Activated CD8-positive, alpha-beta memory T cell treated with anti-CD3 and anti-CD28 coated beads for 4 hours (primary cell): ENCODE results near the gene CRELD2.

ENCODE experiments used
- DNase-seq, 2 donors: peaks; one replicate each; pipeline ENCODE4 v3.0.0-alpha.2; 2020; ENCODE audit warnings: low read depth in 2 of 2

The CRELD2 gene

DNA sequence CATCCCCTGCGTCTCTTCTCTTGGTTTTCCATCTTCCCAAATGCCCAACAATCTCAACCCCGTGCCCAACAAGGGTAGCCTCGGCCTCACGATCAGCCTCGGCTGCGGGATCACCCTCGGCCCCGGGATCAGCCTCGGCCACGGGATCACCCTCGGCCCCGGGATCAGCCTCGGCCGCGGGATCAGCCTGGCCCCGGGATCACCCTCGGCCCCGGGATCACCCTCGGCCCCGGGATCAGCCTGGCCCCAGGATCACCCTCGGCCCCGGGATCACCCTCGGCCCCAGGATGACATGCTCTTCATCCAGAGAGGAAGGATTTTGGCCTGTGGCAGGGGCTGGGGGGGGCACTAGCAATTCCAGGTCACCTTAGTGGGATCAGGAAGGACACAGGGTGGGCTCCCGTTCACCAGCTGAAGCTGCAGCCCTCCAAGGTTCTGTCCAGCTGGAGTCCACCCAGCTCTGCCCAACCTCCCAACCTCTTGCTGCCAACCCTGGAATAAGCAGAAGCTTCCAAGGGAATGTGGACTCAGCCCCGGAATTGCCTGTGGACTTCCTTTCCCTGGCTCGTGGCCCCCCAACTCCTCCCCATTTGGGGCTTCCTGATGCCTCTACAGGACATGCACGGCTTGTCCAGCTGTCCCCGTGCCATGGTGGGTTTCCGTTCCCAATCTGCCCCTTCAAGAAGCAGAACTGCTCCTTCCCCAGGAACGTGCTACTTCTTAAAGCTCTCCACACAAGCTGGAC, 6.4 kb upstream of the CRELD2 start:
- no peak for DNase-seq

DNA sequence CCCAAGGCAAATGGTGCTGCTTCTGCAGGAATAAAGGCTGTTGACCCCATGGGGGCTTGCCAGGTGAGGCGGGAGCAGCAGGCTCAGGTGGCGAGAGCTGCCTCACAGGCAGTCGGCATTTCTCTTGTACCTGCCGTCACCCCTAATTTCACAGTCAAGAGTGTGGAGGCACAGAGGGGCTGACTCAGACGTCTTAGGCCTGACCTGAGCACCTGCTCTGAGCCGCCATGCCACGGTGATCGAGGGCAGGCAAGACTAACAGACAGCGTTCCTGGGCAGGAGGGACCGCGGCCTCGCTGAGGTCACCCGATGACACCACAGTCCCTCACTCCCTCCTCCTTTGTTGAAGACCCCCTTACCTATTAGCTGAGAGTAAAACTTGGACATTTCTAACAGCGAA, 5.4 kb upstream of the CRELD2 start:
- DNase-seq: no peak

DNA sequence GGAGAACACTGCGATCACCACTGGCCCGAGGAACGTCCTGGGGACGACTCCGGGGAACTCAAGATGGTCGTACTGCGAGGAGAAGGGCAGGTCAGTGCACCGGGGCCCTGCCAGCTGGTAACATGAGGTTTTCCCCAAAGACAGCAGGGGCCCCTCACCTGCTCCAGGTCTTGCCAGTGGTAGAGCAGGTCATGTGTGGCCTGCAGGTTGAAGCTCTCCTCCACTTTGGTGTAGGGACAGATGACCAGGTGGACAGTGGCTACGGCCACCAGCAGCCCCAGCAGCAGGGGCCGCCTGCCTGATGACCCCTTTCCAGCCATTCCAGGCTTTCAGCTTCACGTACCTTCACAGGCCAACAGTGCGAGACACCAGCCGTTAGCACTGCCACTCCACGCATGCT, 5.0 kb upstream of the CRELD2 start:
- no peak for DNase-seq

DNA sequence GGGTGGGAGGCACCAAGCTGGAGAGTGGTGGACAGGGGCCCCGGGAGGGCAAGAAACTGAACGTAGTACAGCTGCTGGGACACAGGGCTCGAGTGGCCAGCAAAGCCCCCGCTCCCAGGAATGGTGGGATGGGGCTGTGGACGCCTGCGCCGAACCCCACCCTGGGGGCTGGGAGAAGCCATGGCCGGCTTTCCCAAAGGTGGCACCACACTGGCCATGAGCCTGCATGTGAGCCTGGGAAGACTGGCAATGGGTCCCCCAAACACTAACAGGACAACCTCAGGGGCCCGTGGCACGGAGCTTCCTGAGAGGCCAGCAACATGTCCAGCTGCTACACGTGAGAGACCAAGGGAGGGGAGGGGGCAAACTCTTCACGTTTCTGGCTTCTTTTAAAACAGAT, 4.2 kb upstream of the CRELD2 start:
- DNase-seq: no peak

DNA sequence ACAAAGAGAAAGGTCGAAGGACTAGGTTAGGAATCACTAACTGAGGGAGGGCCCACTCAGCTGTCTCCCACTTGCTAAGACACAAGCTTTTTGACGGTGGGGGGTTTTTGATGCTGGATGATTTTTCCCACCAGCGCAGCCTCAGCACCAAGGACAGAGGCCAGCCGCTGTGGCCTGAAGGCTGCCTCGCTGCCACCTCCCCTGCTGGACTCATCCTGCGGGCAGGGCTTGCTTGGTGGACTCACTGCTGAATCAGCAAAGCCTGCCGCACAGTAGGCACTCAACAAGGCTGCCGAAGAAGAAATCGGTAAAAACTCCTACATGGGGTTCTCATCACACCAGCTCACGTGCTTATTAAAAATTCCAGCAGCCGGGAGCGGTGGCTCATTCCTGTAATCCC, 2.8 kb upstream of the CRELD2 start:
- DNase-seq: no peak

DNA sequence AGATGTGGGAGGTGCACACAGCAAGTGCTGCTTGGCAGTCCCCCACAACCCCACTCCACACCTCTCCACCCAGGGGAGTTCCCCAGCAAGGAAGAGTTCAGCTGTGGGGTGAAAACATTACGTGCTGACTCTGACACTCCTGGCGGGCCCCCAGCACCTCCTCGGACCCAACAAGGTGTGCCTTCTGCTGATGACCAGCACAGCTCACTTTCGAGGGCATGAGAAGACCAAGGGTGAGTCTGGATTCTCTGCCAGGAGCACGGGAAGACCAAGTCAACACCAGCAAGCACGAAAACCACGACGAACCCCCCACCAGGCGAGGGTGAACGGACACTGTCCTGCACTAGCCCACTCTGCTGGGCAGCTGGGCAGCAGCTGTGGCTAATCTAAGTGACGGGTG, 1.6 kb upstream of the CRELD2 start:
- DNase-seq: no peak

DNA sequence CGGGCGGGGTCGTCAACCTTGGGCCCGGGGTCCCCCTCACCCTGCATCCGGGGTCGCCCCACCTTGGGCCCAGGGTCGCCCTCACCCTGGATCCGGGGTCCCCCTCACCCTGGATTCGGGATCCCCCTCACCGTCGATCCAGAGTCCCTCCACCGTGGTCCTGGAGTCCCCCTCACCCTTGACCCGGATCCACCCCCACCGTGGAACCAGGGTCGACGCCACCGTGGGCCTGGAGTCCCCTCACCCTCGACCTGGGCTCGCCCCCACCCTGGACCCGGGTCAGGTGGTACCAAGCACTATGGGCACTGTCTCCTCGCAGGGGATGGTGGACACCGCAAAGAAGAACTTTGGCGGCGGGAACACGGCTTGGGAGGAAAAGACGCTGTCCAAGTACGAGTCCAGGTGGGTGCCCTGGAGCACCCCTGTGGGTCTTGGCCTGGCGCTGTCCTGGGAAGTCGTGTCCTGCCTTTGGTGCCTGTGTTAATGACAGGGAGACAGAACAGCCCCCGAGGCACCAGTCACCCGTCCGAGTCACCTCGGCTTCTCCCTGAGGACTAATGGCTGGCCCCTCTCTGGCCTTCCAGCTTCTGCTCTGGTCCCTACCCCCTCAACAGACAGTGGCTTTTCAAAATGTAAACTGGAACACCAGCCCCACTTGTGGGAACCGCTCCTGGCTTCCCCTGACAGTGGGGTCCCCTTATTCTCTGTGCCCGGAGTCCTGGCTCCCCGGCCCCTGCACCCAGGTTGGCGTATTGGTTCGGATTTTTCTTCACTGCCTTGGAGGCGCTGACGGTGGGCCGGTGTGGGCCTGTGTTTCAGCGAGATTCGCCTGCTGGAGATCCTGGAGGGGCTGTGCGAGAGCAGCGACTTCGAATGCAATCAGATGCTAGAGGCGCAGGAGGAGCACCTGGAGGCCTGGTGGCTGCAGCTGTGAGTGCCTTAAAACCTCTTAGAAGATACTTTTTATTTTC, 762 bp downstream of the CRELD2 start:
- DNase-seq: no peak

DNA sequence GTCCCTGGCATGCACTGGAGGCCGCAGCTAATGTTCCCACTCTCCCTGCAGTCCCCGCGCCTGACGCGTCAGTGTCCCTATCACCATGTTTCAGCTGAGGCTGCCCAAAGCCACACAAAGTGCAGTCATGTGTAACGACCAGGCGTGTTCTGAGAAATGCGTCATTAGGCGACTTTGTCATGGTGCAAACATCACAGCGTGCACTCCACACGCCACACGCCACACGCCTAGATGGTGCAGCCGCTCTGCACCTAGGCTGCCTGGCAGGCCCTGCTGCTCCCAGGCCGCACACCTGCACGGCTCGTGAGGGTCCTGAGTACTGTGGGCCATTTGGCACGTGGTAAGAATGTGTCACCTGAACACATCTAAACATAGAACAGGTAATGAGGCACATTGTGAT, 2.4 kb downstream of the CRELD2 start:
- no peak for DNase-seq

DNA sequence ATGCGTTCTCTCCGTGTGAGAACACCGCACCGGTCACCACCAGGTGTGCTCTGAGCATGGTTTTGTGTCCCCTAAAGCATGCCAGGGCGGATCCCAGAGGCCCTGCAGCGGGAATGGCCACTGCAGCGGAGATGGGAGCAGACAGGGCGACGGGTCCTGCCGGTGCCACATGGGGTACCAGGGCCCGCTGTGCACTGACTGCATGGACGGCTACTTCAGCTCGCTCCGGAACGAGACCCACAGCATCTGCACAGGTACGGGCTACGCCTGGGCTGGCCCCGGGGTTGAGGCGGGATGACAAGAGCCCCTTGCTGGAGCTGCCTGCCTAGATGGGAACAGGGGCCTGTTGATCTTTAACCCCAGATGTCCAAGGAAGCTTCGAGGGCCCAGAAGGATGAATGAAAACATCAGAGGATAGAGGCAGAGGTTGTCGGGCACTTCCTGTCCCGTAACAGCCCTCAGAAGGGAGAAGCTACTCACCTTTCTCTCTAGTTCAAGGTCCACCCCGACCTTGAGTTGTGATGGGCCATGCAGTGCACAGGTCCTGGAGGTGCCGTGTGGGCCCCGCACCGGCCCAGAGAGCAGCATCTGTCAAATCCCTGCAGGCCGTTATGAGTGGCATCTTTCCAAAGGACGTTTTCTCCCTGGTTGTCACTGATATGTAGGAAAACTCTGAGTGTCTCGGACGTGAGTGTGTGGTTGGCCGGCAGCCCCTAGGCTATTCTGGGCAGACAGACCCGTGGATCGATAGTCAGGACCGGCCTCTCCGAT, 3.3 kb downstream of the CRELD2 start:
- DNase-seq: no peak

DNA sequence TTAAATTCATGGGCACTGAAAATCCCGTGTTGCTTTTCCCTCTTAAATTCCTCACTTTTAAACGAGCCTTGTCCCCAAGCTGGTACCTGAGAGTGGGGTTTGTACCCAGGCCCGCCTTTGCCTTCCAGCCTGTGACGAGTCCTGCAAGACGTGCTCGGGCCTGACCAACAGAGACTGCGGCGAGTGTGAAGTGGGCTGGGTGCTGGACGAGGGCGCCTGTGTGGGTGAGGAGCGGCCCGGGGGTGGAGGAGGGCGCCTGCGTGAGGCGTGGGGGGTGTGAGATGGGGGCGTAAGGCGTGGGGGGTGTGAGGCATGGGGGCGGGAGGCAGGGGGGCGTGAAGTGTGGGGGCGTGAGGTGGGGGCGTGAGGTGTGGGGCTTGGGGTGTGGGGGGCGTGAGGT, 4.0 kb downstream of the CRELD2 start:
- DNase-seq: no peak

DNA sequence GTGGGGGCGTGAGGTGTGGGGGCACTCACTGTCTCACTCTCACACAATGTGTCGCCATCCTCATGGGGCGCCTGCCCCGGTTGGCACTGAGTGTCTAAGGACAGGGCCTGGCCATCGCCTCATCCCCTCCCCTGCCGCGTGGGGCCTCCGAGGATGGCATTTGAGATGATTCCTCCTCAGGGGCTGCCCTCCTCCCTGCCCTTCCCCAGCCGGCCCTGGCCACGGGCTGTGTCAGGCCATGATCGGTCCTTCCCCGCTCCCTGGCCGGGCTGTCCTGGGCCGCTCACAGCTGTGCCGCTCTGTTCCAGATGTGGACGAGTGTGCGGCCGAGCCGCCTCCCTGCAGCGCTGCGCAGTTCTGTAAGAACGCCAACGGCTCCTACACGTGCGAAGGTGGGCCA, 4.5 kb downstream of the CRELD2 start:
- no peak for DNase-seq

DNA sequence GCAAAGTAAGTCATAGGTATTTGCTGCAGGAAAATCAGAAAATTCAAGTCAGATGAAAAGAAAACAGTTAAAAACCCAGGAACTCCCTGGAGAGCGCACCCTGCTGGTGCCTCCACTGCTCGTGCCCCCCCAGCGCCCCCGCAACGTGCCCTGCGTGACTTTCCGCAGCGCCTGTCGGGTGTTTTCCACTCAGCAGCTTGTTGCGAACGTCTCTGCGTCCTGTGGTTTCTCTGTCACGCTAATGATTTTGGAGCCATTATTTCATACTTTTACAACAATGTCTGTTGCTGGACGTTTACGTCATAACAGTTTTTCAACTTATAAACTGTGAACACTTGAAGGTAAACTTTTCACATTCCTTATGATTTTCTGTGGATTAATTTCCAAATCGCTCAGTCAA, 5.0 kb downstream of the CRELD2 start:
- DNase-seq: no peak

DNA sequence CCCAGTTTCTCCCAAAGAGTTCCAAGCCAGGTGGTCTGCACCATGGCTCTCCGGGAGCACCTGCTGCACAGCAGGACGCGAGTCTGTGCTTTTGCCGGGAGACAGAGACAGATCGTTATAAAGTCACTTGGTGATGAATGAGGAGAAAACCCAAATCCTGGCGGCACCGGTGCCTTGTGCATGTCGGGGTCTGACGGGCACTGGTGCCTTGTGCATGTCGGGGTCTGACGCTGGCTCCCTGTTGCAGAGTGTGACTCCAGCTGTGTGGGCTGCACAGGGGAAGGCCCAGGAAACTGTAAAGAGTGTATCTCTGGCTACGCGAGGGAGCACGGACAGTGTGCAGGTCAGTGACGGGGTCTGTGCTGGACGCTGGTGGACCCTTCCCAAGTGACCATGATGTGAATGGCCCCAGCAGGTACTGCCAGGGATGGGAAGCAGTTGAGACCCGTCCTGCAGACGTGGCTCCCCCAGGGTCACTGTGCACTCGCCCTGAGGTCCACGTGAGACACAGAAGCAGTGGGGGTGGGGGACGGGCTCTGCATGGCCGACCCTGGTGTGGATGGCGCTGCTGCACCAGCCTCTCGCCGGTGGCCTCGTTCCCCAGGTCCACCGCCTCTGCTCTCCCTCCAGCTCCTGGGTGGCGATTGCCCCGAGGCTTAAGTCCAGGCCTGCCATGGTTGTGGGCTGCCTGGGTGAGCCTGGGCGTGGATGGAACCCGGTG, 5.8 kb downstream of the CRELD2 start:
- DNase-seq: no peak

DNA sequence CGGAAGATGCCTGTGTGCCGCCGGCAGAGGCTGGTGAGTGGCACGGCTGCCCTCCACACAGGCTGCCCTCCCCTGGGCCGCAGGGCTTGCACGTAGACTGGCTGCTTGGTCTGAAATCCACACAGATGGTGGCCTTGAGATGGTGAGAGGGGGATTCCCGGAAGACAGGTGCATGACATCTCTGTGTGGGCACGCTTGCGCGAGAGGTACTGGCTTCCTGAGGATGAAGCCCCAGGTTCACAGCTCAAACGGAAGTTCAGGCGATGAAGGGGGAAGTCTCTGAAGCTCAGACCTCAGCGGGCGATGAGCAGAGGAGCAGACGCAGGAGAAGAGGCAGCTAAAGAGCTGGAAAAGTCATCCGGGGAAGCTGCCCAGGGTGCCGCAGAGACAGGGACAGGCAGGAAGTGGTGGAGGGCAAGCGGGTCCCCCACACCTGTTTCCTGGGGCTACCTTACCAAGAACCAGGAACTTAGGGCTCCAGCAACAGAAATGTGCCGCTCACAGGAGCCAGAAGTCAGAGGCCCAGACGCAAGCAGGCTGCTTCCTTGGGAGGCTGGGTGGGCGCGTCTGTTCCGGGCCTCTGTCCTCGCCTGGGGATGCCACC, 7.2 kb downstream of the CRELD2 start:
- DNase-seq: peak; percentile 44 to 65

DNA sequence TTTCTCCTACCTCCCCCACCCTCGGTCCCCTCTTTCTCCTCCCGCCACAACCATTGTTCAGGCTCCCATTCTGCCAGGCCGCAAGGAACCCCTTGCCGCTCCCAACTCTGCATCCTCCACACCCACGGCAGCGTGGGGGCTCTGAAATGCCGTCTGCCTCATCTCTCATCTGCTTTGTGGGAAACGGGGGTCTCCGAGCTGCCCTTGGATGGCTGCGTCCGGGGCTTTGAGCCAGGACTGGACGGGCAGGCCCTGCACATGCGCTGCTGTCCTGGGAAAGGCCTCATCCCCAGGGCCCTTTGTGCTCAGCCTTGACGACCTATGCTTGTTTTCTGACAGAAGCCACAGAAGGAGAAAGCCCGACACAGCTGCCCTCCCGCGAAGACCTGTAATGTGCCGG, 8.5 kb downstream of the CRELD2 start:
- no peak for DNase-seq

DNA sequence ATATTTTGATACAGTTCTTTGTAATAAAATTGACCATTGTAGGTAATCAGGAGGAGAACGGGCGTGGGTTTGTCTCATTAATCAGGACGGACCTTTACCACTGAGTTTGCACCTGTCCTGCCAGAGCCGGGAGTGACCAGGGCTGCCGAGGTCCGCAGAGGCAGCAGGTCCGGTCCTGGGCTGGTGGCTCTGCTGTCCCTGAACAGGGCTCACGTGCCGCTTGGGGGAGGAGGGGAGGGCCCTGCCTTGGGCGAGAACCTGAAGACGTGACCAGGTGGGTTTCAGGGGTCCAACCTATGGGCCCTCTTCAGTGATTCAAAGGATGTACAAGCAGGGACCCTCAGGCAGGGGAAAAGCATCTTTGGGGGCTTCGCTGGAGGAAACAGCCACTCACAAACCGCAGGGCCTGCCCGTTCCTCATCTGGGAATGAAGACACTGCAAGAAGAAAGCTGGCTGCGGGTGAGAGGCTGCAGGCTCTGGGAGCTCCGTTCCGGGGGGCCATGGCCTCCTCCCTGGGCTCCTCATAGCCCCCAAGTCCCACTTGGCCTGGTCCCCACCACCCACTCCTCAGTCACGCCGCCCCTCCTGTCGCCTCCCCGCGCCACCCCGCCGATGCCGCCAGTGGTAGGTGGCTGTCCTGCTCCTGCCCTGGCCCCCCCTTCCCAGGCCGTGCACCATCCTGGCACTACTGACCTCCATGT, 9.2 kb downstream of the CRELD2 start:
- DNase-seq: no peak

DNA sequence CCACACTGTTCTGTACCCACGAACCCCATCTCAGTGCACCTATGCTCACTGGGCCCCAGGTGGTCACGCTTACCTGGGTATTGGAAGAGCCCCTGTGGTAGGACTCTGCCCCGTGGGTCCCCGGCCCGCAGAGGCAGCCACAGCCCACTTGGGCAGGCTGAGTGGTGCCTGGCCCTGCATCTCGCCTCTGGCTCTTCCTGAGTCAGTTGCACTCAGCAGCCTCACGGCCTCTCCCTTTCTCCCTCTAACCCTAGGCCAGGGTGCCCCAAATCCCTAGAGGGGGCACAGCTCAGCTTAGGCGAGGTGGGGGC, 9.7 kb downstream of the CRELD2 start:
- no peak for DNase-seq

DNA sequence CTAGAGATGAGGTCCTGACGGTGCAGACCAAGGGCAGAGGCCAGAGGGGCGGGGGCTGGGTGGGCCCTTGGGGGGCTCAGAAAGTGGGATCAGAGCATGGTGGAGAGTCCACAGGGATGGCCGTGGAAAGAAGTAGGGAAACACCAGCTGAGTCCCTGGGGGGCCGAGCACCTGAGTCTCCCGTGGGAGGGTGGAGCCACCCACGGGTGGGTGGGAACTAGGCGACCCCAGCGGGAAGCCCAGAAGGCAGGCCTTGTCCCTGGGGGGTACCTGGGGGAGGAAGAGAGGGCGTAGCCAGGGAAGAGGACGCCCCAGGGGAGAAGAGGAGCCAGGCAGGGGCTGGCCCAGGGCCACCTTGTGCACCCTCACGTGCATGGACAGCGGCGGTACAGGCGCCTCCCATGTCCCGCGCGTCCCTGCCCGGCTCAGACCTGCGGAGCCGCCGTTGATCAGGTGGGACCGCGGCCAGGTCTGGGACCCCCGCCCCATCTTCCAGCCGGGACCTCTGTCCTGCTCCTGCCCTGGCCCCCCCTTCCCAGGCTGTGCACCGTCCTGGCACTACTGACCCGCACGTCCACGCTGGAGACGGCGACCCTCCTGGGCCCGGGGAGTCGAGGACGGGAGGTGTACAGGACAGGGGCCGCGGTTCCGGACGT, 10.2 kb downstream of the CRELD2 start:
- DNase-seq: no peak

DNA sequence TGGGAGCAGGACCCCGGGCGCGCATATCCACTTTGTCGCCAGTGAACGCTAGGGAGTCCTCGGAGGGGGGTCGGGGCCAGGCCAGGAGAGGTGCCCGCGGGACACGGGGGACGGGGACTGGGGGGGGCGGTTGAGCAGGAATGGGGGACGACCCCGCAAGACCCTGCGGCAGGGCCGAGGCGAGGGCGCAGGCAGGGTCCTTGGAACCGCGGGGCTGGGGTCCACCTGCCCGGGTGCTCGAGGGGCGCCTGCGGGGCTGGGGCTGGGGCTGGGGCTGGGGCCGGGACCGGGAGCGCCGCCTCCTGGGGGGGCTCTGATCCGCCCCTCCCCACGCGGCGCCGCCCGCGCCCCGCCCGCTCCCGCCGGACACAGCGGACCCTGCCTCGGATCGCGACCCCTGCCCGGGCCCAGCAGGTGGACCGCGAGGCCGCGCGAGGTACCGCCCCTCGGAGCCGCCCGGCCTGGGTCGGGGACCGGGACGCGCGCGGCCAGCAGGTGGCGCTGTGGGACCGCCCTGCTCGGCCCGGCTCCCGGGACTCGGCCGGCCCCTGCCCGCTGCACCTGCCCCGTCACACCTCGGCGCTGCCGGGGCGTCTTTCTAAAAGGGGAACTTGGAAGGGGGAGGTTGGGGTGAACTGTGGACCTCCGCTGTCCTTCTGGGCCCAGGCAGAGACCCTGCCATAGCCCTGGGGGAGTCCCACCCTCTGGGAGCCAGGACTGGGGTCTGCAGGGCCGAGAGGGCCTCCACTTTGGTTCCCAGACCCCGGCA, 11.0 kb downstream of the CRELD2 start:
- peak; percentile 45 to 56 for DNase-seq
